SU-DHL-6 (cell line): ENCODE results near the gene PWWP2A.

Source experiments
- H2AFZ ChIP-seq: fragments of 200-600 bp; sonication (generic); 2 replicates; pipeline ENCODE4 v1.6.1; 2014; ENCODE audit warnings: low read depth, mild to moderate bottlenecking, moderate library complexity, mixed read lengths, antibody characterized with exemption, low read length; ENCODE audit not compliant: severe bottlenecking
- H3F3A ChIP-seq: fragments of 200-600 bp; shearing (Covaris generic); 2 replicates; pipeline ENCODE4 v1.6.0; 2016; ENCODE audit warnings: antibody characterized with exemption, mild to moderate bottlenecking; ENCODE audit not compliant: insufficient read depth
- H3K27ac ChIP-seq: fragments of 200-600 bp; sonication (generic); 2 replicates; pipeline ENCODE4 v1.5.1; 2016; ENCODE audit warnings: low read depth, mild to moderate bottlenecking, low read length, moderate library complexity, mixed read lengths
- H3K27me3 ChIP-seq: fragments of 200-600 bp; sonication (generic), shearing (Covaris generic); 2 replicates; pipeline ENCODE4 v1.6.0; 2014; ENCODE audit warnings: mild to moderate bottlenecking, low read length
- H3K36me3 ChIP-seq: fragments of 200-600 bp; sonication (generic); 2 replicates; pipeline ENCODE4 v1.6.1; 2014; ENCODE audit warnings: mild to moderate bottlenecking, low read length, mixed read lengths
- H3K4me2 ChIP-seq: fragments of 300-600, 200-600 bp; shearing (Covaris generic), sonication (generic); 2 replicates; pipeline ENCODE4 v1.6.0; 2014; ENCODE audit warnings: low read length, low read depth, mild to moderate bottlenecking; ENCODE audit not compliant: poor library complexity, severe bottlenecking
- H3K4me3 ChIP-seq: fragments of 200-600 bp; sonication (generic); 2 replicates; pipeline ENCODE4 v1.5.1; 2014; ENCODE audit warnings: antibody characterized with exemption, low read length, mild to moderate bottlenecking, mixed read lengths; ENCODE audit not compliant: insufficient read depth, poor library complexity, severe bottlenecking
- H3K79me2 ChIP-seq: fragments of 200-600 bp; sonication (generic); 2 replicates; pipeline ENCODE4 v1.6.1; 2014; ENCODE audit warnings: mild to moderate bottlenecking, low read length, moderate library complexity; ENCODE audit not compliant: insufficient read depth
- H3K9ac ChIP-seq: fragments of 200-600 bp; sonication (generic); 2 replicates; pipeline ENCODE4 v1.7.0; 2014; ENCODE audit warnings: mild to moderate bottlenecking, low read length
- H3K9me2 ChIP-seq: fragments of 200-600 bp; sonication (generic); replicated peaks from 2 replicates; pipeline ENCODE4 v1.6.1; 2014; ENCODE audit warnings: low read length; ENCODE audit not compliant: insufficient read depth
- H3K9me3 ChIP-seq: fragments of 200-600 bp; sonication (generic); 2 replicates; pipeline ENCODE4 v1.6.1; 2014; ENCODE audit warnings: low read length, mixed read lengths; ENCODE audit not compliant: insufficient read depth
- H4K20me1 ChIP-seq: fragments of 200-600 bp; sonication (generic); 2 replicates; pipeline ENCODE4 v1.6.1; 2014; ENCODE audit warnings: low read depth, mild to moderate bottlenecking, antibody characterized with exemption, low read length, moderate library complexity, mixed read lengths
- EZH2phosphoT487 ChIP-seq: fragments of 200-600 bp; sonication (generic), shearing (Covaris generic); conservative IDR thresholded peaks from 2 replicates; pipeline ENCODE4 v1.6.1; 2018; ENCODE audit warnings: mild to moderate bottlenecking, antibody characterized with exemption, low read length, moderate library complexity, mixed read lengths
- TF ChIP-seq, protein P1 (sequence below): fragments of 200-600 bp; sonication (generic); IDR thresholded peaks from one replicate; pipeline ENCODE4 v1.5.1; 2017; ENCODE audit warnings: antibody characterized with exemption, mild to moderate bottlenecking, low read length, moderate library complexity; ENCODE audit not compliant: insufficient read depth, poor library complexity, severe bottlenecking

The PWWP2A gene

DNA sequence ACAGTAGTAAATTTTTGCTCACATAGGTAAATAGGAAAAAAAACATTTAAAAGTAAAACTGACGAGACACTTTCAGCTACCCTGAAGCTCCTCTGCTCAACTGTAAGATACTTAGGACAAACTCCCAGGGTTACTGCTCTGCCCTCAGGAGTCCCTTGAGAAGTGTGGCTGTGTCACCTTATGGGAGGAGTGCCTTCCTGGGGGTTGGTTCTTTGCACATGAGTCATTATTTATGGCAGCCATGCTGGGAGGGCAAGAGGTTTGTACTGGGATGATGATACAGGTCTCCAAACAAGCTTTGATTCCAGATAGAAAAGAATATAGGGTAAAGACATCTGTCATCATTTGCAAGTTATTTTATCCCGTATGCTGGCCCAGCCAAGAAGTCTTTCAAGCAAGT, 64.4 kb downstream of the PWWP2A start:
- no peaks in the 10 kb centered on the region for H3K27me3 ChIP-seq
- H2AFZ ChIP-seq = no peak overlapping the region
- no peak overlapping the region for H3K9ac ChIP-seq
- H3K36me3 ChIP-seq = peaks cover 6% of the 10 kb centered on the region; the same call in 1 of the 2 replicates
- no peaks in the 10 kb centered on the region for H4K20me1 ChIP-seq
- no peak overlapping the region for H3K4me2 ChIP-seq
- H3K9me3 ChIP-seq = no peaks in the 10 kb centered on the region
- no peak overlapping the region for H3K4me3 ChIP-seq
- no peaks in the 10 kb centered on the region for H3K79me2 ChIP-seq
- H3K9me2 ChIP-seq = no peaks in the 10 kb centered on the region
- H3K27ac ChIP-seq = no peak overlapping the region
- no peak for TF ChIP-seq EZH2phosphoT487
- TF ChIP-seq, protein P1, sequence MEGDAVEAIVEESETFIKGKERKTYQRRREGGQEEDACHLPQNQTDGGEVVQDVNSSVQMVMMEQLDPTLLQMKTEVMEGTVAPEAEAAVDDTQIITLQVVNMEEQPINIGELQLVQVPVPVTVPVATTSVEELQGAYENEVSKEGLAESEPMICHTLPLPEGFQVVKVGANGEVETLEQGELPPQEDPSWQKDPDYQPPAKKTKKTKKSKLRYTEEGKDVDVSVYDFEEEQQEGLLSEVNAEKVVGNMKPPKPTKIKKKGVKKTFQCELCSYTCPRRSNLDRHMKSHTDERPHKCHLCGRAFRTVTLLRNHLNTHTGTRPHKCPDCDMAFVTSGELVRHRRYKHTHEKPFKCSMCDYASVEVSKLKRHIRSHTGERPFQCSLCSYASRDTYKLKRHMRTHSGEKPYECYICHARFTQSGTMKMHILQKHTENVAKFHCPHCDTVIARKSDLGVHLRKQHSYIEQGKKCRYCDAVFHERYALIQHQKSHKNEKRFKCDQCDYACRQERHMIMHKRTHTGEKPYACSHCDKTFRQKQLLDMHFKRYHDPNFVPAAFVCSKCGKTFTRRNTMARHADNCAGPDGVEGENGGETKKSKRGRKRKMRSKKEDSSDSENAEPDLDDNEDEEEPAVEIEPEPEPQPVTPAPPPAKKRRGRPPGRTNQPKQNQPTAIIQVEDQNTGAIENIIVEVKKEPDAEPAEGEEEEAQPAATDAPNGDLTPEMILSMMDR = no peak
- no peaks in the 10 kb centered on the region for H3F3A ChIP-seq

DNA sequence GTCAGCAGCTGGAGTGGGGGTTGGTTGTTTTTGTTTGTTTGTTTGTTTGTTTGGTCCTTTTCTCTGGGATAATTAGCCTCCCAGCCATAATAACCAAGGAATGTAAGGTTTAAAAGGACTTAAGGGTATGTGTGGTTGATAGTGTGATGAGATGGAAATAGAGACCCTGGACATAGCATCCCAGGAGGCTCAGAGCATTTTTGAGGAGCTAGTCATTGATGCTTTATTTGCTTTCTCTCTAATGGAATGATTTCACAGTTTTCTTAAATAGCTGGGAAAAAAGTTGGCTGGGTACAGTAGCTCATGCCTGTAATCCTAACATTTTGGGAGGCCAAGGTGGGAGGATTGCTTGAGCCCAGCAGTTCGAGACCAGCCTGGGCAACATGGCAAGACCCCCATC, 65.2 kb downstream of the PWWP2A start:
- no peaks in the 10 kb centered on the region for H3K79me2 ChIP-seq
- H3F3A ChIP-seq = no peaks in the 10 kb centered on the region
- no peak overlapping the region for H3K4me3 ChIP-seq
- peaks cover 6% of the 10 kb centered on the region; the same call in 1 of the 2 replicates for H3K36me3 ChIP-seq
- H3K9me2 ChIP-seq = no peaks in the 10 kb centered on the region
- H3K9ac ChIP-seq = no peak overlapping the region
- H2AFZ ChIP-seq = no peak overlapping the region
- H3K4me2 ChIP-seq = no peak overlapping the region
- no peaks in the 10 kb centered on the region for H4K20me1 ChIP-seq
- H3K27ac ChIP-seq = no peak overlapping the region
- no peaks in the 10 kb centered on the region for H3K27me3 ChIP-seq
- H3K9me3 ChIP-seq = no peaks in the 10 kb centered on the region
- TF ChIP-seq EZH2phosphoT487 = no peak
- TF ChIP-seq, protein P1 = no peak

DNA sequence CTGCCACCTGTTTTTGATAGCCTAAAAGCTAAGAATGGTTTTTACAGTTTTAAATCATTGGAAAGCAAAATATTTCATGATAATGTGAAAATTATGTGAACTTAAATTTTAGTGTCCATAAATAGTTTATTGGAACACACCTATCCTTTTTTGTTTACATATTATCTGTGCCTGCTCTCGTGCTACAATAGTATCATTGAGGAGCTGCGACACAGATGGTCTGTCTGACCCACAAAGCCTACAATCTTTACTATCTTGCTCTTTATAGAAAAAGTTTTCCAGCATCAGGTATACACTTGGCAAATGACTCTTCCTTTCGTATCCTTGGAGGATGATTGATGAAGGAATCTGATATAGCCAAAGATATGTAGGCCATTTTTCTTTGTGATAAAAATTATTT, 70.2 kb downstream of the PWWP2A start:
- Histone ChIP-seq H3K36me3 (peaks cover 6% of the 10 kb centered on the region; the same call in 1 of the 2 replicates), H3K27ac (no peak overlapping the region), H3K4me2 (no peak overlapping the region), H3K9me3 (no peaks in the 10 kb centered on the region), H3K4me3 (no peak overlapping the region), H3K27me3 (no peaks in the 10 kb centered on the region), H3K9ac (no peak overlapping the region), H4K20me1 (no peaks in the 10 kb centered on the region), H3K9me2 (no peaks in the 10 kb centered on the region), H3K79me2 (no peaks in the 10 kb centered on the region), H3F3A (no peaks in the 10 kb centered on the region), H2AFZ (no peak overlapping the region)
- TF ChIP-seq EZH2phosphoT487 = no peak
- TF ChIP-seq, protein P1 = no peak
